ENCODE measurements around the gene DCDC2B. TPM values are rescaled to one million over a fixed set of nuclear protein-coding genes. Genes with fewer than 3 reads are reported as not detected.

The DCDC2B gene
- total RNA-seq, 4 donors from 2014 or later, result not detected

DNA sequence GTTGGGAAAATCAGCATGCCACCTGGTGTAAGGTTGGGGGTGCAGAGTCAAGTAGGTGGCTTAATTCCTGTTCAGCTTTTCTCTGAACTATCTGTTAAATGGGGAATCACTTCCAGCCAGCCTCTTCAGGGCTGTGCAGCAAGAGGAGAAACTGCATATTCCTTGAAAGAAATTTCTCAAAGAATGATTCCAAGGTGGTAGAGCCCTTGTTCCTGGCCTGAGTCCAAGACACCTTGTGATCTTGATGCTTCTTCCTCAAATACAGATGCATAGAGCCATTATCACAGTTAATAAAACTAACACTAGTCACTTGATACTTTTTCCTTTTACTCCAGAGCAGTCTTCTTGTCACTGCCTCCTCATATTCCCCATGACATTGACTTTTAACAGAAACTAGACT is 24.2 kb upstream of the DCDC2B start:
- intact Hi-C loops (cut with DNase I; ENCODE audit: low total_unique reads), result no loop called here
- no peak overlapping the region for H3K4me3 ChIP-seq
- H3K9me3 ChIP-seq, result no peaks in the 10 kb centered on the region
- peak overlapping the region; percentile 8 to 58 (median 18) for H3K27ac ChIP-seq
- H3K4me1 ChIP-seq, result peaks cover 33 to 40% of the 10 kb centered on the region in 2 donors
- no peak for DNase-seq
- TF ChIP-seq POLR2A (IDR thresholded peaks at IDR 0.05), result no peak
- TF ChIP-seq, protein P1, sequence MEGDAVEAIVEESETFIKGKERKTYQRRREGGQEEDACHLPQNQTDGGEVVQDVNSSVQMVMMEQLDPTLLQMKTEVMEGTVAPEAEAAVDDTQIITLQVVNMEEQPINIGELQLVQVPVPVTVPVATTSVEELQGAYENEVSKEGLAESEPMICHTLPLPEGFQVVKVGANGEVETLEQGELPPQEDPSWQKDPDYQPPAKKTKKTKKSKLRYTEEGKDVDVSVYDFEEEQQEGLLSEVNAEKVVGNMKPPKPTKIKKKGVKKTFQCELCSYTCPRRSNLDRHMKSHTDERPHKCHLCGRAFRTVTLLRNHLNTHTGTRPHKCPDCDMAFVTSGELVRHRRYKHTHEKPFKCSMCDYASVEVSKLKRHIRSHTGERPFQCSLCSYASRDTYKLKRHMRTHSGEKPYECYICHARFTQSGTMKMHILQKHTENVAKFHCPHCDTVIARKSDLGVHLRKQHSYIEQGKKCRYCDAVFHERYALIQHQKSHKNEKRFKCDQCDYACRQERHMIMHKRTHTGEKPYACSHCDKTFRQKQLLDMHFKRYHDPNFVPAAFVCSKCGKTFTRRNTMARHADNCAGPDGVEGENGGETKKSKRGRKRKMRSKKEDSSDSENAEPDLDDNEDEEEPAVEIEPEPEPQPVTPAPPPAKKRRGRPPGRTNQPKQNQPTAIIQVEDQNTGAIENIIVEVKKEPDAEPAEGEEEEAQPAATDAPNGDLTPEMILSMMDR (IDR thresholded peaks at IDR 0.05 in 4 of 5, conservative IDR thresholded peaks at IDR 0.05 in 1 of 5), result no peak
- no peak for ATAC-seq
- in situ Hi-C loops (cut with MboI; ENCODE audit: low sequenced_read_pairs in 4 of 4), result no loop called here
- peaks cover 4 to 65% of the 10 kb centered on the region in 2 donors for H3K36me3 ChIP-seq
- no peaks in the 10 kb centered on the region for H3K27me3 ChIP-seq

DNA sequence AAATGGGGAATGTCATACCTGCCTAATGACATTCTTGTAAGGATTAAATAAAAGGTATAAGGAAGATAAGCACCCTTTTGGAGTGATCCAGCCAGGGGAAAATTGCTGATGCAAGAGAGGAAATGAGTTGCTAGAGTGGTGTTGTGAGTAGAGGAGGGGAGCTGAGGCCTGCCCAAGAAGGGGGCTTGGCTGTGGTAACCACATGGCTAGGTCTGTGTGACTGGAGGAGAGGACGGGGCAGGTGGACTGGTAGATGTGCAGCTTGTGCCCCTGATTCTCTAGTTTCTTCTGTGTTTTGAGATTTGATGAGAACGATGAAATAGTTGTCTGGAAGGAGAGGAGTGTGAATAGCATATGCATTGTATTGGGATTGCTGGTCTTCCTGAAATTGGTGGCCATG is 22.8 kb upstream of the DCDC2B start:
- intact Hi-C loops (cut with DNase I; ENCODE audit: low total_unique reads), result no loop called here
- in situ Hi-C loops (cut with MboI; ENCODE audit: low sequenced_read_pairs in 4 of 4), result no loop called here
- no peaks in the 10 kb centered on the region for H3K27me3 ChIP-seq
- peaks cover 25 to 32% of the 10 kb centered on the region in 2 donors for H3K4me1 ChIP-seq
- no peaks in the 10 kb centered on the region for H3K9me3 ChIP-seq
- peaks cover 4 to 78% of the 10 kb centered on the region in 2 donors for H3K36me3 ChIP-seq
- DNase-seq (no peak), ATAC-seq (no peak)
- TF ChIP-seq POLR2A (IDR thresholded peaks at IDR 0.05), result no peak
- TF ChIP-seq, protein P1 (IDR thresholded peaks at IDR 0.05 in 4 of 5, conservative IDR thresholded peaks at IDR 0.05 in 1 of 5), result no peak
- peak overlapping the region in 1 of 4 donors; percentile 22 for H3K27ac ChIP-seq
- no peak overlapping the region for H3K4me3 ChIP-seq

DNA sequence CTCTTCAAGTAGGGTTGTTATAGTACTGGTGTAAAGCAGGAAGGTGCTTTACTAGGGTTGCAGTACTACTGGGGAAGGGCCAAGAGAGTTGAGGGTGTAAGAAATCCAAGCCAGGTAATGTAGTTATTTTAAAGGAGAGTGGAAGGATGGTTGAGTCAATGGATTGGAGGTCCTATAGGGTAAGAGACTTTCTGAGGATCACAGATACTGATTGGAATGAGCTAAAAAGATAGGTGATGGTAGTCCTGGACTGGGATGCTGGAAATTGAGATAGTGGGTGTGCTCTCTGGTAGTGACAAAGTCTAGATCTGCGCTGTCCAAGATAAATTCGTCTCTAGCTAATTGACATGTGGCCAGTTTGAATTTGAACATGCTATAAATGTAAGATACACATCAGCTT is 22.4 kb upstream of the DCDC2B start:
- no peak for DNase-seq
- peaks cover 21 to 28% of the 10 kb centered on the region in 2 donors for H3K4me1 ChIP-seq
- in situ Hi-C loops (cut with MboI; ENCODE audit: low sequenced_read_pairs in 4 of 4) (no loop called here), intact Hi-C loops (cut with DNase I; ENCODE audit: low total_unique reads) (no loop called here)
- TF ChIP-seq, protein P1 (IDR thresholded peaks at IDR 0.05 in 4 of 5, conservative IDR thresholded peaks at IDR 0.05 in 1 of 5), result no peak
- no peak for TF ChIP-seq POLR2A (IDR thresholded peaks at IDR 0.05)
- peaks cover 4 to 78% of the 10 kb centered on the region in 2 donors for H3K36me3 ChIP-seq
- H3K4me3 ChIP-seq, result no peak overlapping the region
- no peaks in the 10 kb centered on the region for H3K9me3 ChIP-seq
- peak overlapping the region in 1 of 4 donors; percentile 22 for H3K27ac ChIP-seq
- H3K27me3 ChIP-seq, result no peaks in the 10 kb centered on the region
- ATAC-seq, result no peak

DNA sequence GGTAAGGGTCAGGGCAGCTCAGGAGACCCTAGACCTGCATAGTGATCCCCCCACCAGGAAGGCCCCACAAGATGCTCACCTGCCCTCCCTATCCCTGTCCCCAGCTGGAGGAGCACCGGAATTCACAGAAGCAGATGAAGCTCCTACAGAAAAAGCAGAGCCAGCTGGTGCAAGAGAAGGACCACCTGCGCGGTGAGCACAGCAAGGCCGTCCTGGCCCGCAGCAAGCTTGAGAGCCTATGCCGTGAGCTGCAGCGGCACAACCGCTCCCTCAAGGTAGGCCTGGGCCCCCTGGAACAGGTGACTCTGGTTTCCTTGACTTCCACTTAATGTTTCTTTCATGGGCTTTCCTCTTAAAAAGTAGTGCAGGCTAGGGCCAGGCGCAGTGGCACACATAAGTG is 21.0 kb upstream of the DCDC2B start:
- in situ Hi-C loops (cut with MboI; ENCODE audit: low sequenced_read_pairs in 4 of 4) (no loop called here), intact Hi-C loops (cut with DNase I; ENCODE audit: low total_unique reads) (no loop called here)
- Histone ChIP-seq H3K4me1 (peaks cover 12 to 18% of the 10 kb centered on the region in 2 donors), H3K36me3 (peaks cover 4 to 83% of the 10 kb centered on the region in 2 donors), H3K4me3 (no peak overlapping the region), H3K9me3 (no peaks in the 10 kb centered on the region), H3K27me3 (no peaks in the 10 kb centered on the region), H3K27ac (no peak overlapping the region)
- TF ChIP-seq, protein P1 (IDR thresholded peaks at IDR 0.05 in 4 of 5, conservative IDR thresholded peaks at IDR 0.05 in 1 of 5), result no peak
- TF ChIP-seq POLR2A (IDR thresholded peaks at IDR 0.05), result no peak
- ATAC-seq, result no peak
- DNase-seq, result no peak

All from gastrocnemius medialis (tissue), 4 donors.